ENCODE results near the gene PAM. TPM values are rescaled to one million over a fixed set of nuclear protein-coding genes. Genes with fewer than 3 reads are reported as not detected.

The PAM gene
- total RNA-seq = 1,000 to 10,000 TPM in 6 of 9 donors, 100 to 1,000 TPM in 3; 578 to 1,548 (median 1,139) TPM
- 100 to 1,000 TPM; 569 to 590 TPM for polyA plus RNA-seq
- long read RNA-seq, donor 1, full-length matches to known transcripts = 987 of 1,740 reads
- long read RNA-seq, donor 1, partial matches to known transcripts = 438 of 1,740 reads
- long read RNA-seq, donor 1, other reads (novel, unspliced or antisense) = 315 of 1,740 reads
- long read RNA-seq, donor 2, full-length matches to known transcripts = 1,694 of 3,628 reads
- long read RNA-seq, donor 2, partial matches to known transcripts = 981 of 3,628 reads
- long read RNA-seq, donor 2, other reads (novel, unspliced or antisense) = 953 of 3,628 reads
- long read RNA-seq, donor 3, full-length matches to known transcripts = 950 of 1,940 reads
- long read RNA-seq, donor 3, partial matches to known transcripts = 481 of 1,940 reads
- long read RNA-seq, donor 3, other reads (novel, unspliced or antisense) = 509 of 1,940 reads

- H3K27me3 ChIP-seq = no peaks in the 10 kb centered on the region
- H3K9me3 ChIP-seq = no peaks in the 10 kb centered on the region
- peak within 1 kb of the TSS; percentile 56 to 97 (median 82) for H3K4me3 ChIP-seq
- TF ChIP-seq CTCF (IDR thresholded peaks at IDR 0.05) (peak in 1 of 12 donors; percentile 9), POLR2A (IDR thresholded peaks at IDR 0.05) (peak in 1 of 2 donors; percentile 53)
- peak within 1 kb of the TSS; percentile 47 to 94 (median 85) for H3K27ac ChIP-seq
- H3K4me1 ChIP-seq = peaks cover 0 to 44% (median 25%) of the 10 kb centered on the region in 12 donors
- ATAC-seq = peak; percentile 85 to 95 (median 94)
- H3K36me3 ChIP-seq = no peaks in the 10 kb centered on the region
- intact Hi-C loops (cut with DNase I) = loop anchor here in 4 of 10 donors (5.0 to 10.0 kb wide), 4 partner anchors 110 to 370 kb away; partner anchors contain the start of genes GIN1 (in 1 of the 4) and PPIP5K2 (in 1 of the 4)
- WGBS, 4 donors = 0% methylated on average over 3 to 65 of the region's 65 CpGs
- peak; percentile 85 to 92 (median 87) for DNase-seq
These were observed at the start of gene PAM for GRCh38 chr5:102754767-102755431. Gene PAM, plus strand, starts transcription at chr5:102755305. Its CDS starts 110,891 bp downstream, at chr5:102866196.

GRCh38 chr5:102711525-102712385 lies 43.4 kb upstream of the PAM start:
- Histone ChIP-seq H3K36me3 (no peaks in the 10 kb centered on the region), H3K9me3 (peaks cover 0 to 3% (median 0%) of the 10 kb centered on the region in 12 donors), H3K27me3 (no peaks in the 10 kb centered on the region), H3K27ac (no peak overlapping the region), H3K4me3 (no peak overlapping the region), H3K4me1 (peaks cover 0 to 3% (median 0%) of the 10 kb centered on the region in 12 donors)
- intact Hi-C loops (cut with DNase I) = no loop called here
- 85 to 87% (median 87%) methylated on average over 8 of the region's 8 CpGs for WGBS, 4 donors
- TF ChIP-seq CTCF (IDR thresholded peaks at IDR 0.05) = no peak
- TF ChIP-seq POLR2A (IDR thresholded peaks at IDR 0.05) = no peak
- ATAC-seq (no peak), DNase-seq (no peak)

DNA sequence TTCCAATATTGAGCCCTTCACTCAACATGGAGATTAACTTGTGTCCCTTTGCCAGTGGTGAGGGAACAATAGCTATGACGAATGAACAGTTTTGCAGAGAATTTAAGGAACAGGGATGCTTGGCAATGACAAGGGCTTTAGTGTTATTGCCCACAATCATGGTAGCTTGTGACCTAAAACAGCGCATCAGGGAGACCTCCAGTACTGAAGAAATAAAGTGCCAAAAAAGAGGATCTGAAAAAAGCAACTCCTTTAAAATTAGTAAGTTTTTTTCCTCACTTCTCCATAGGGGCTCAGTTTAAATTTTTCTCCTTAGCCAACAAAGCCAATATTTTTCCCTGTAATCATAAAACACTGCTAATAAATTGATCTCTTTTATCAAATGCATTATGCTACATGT lies 41.8 kb upstream of the PAM start:
- intact Hi-C loops (cut with DNase I) = no loop called here
- Histone ChIP-seq H3K4me1 (peaks cover 0 to 3% (median 0%) of the 10 kb centered on the region in 12 donors), H3K9me3 (peaks cover 0 to 3% (median 0%) of the 10 kb centered on the region in 12 donors), H3K27me3 (no peaks in the 10 kb centered on the region), H3K4me3 (no peak overlapping the region), H3K36me3 (no peaks in the 10 kb centered on the region), H3K27ac (no peak overlapping the region)
- ATAC-seq = no peak
- DNase-seq = no peak
- TF ChIP-seq CTCF (IDR thresholded peaks at IDR 0.05) (no peak), POLR2A (IDR thresholded peaks at IDR 0.05) (no peak)
- 86 to 90% (median 89%) methylated on average over 2 of the region's 2 CpGs for WGBS, 4 donors

Data from heart left ventricle (tissue), 16 donors.